GM19240 (cell line): Measurements from ENCODE around the gene SEMA4B.
"Not testable (repeated sequence)": the region's sequence is repeated elsewhere in the genome, so short reads cannot be mapped to it uniquely, and the experiment has no call there.

Experiments
- DNase-seq: peaks from one replicate; pipeline ENCODE4 v3.0.0; 2011; ENCODE audit warnings: low spot score; ENCODE audit not compliant: insufficient read length

The SEMA4B gene

GRCh38 chr15:90201130-90201943 lies at the start of gene SEMA4B:
Gene SEMA4B (plus strand): TSS chr15:90201330. CDS start chr15:90201579, 249 bp downstream.
- peak; percentile 91 for DNase-seq

GRCh38 chr15:90151989-90152645 lies 49.0 kb upstream of the SEMA4B start:
- no peak for DNase-seq

GRCh38 chr15:90153658-90154057 lies 47.5 kb upstream of the SEMA4B start:
- no peak for DNase-seq

- no peak for DNase-seq
Observed at GRCh38 chr15:90154246-90154645, 46.9 kb upstream of the SEMA4B start.

GRCh38 chr15:90154861-90155626 lies 46.1 kb upstream of the SEMA4B start:
- DNase-seq, result no peak

GRCh38 chr15:90159213-90159612 lies 41.9 kb upstream of the SEMA4B start:
- DNase-seq, result no peak

- DNase-seq, result no peak
Observed at GRCh38 chr15:90160781-90161727, 40.1 kb upstream of the SEMA4B start.

GRCh38 chr15:90161950-90162361 lies 39.2 kb upstream of the SEMA4B start:
- DNase-seq, result no peak

GRCh38 chr15:90162956-90163355 lies 38.2 kb upstream of the SEMA4B start:
- no peak for DNase-seq

- not testable (repeated sequence) for DNase-seq
Observed at GRCh38 chr15:90164239-90164638, 36.9 kb upstream of the SEMA4B start.

GRCh38 chr15:90165157-90165556 lies 36.0 kb upstream of the SEMA4B start:
- no peak for DNase-seq

GRCh38 chr15:90165659-90166489 lies 35.3 kb upstream of the SEMA4B start:
- DNase-seq, result no peak

GRCh38 chr15:90167121-90167520 lies 34.0 kb upstream of the SEMA4B start:
- no peak for DNase-seq

- no peak for DNase-seq
Observed at GRCh38 chr15:90171623-90172022, 29.5 kb upstream of the SEMA4B start.

- DNase-seq, result no peak
Observed at GRCh38 chr15:90173372-90173771, 27.8 kb upstream of the SEMA4B start.

GRCh38 chr15:90174140-90174875 lies 26.8 kb upstream of the SEMA4B start:
- DNase-seq, result no peak

- DNase-seq, result no peak
Observed at GRCh38 chr15:90177012-90177411, 24.1 kb upstream of the SEMA4B start.

- DNase-seq, result no peak
Observed at GRCh38 chr15:90178468-90179435, 22.4 kb upstream of the SEMA4B start.
